GM12891 (cell line): ENCODE measurements around the gene NINJ1.
"Not testable (repeated sequence)": the region's sequence is repeated elsewhere in the genome, so short reads cannot be mapped to it uniquely, and the experiment has no call there.

Source experiments
- DNase-seq: peaks from one replicate; pipeline ENCODE4 v3.0.0; 2011; ENCODE audit warnings: low spot score; ENCODE audit not compliant: insufficient read length
- FAIRE-seq: peaks from 2 replicates; lab custom pipeline; 2011; peaks lifted over from hg19 to GRCh38; lab: Jason Lieb, UNC
- PAX5 ChIP-seq: IDR thresholded peaks from 2 replicates; pipeline ENCODE4 v1.6.1; 2011; ENCODE audit warnings: low read length, moderate library complexity, mild to moderate bottlenecking; ENCODE audit not compliant: insufficient read depth, severe bottlenecking
- POLR2A ChIP-seq: IDR thresholded peaks from 2 replicates; pipeline ENCODE4 v1.6.1; 2011; ENCODE audit warnings: low read depth, low read length, control low read depth
- POLR2AphosphoS5 ChIP-seq: IDR thresholded peaks from 2 replicates; pipeline ENCODE4 v1.6.1; 2011; ENCODE audit warnings: low read depth, low read length, control low read depth
- POU2F2 ChIP-seq: IDR thresholded peaks from 2 replicates; pipeline ENCODE4 v1.6.1; 2011; ENCODE audit warnings: low read depth, mild to moderate bottlenecking, control low read depth, low read length, moderate library complexity
- SPI1 ChIP-seq: IDR thresholded peaks from 2 replicates; pipeline ENCODE4 v1.6.1; 2011; ENCODE audit warnings: low read depth, low read length, control low read depth
- TAF1 ChIP-seq: IDR thresholded peaks from 2 replicates; pipeline ENCODE4 v1.6.1; 2011; ENCODE audit warnings: low read depth, low read length, control low read depth

The NINJ1 gene

GRCh38 chr9:93119703-93119952 lies 14.4 kb downstream of the NINJ1 start:
- TF ChIP-seq SPI1 (no peak), POLR2AphosphoS5 (no peak), PAX5 (no peak), POLR2A (no peak), POU2F2 (no peak), TAF1 (no peak)
- FAIRE-seq (no peak), DNase-seq (no peak)

- TF ChIP-seq POLR2AphosphoS5: no peak
- TF ChIP-seq TAF1: no peak
- no peak for TF ChIP-seq PAX5
- TF ChIP-seq SPI1: no peak
- no peak for TF ChIP-seq POU2F2
- no peak for TF ChIP-seq POLR2A
- FAIRE-seq (no peak), DNase-seq (no peak)
Measured at GRCh38 chr9:93118863-93119702, 15.0 kb downstream of the NINJ1 start.

- FAIRE-seq: no peak
- no peak for DNase-seq
- TF ChIP-seq PAX5 (no peak), POLR2A (no peak), SPI1 (no peak), POU2F2 (no peak), POLR2AphosphoS5 (no peak), TAF1 (no peak)
Measured at GRCh38 chr9:93117924-93118862, 15.9 kb downstream of the NINJ1 start.

- FAIRE-seq, DNase-seq: not testable (repeated sequence)
Measured at GRCh38 chr9:93117521-93117920, 16.5 kb downstream of the NINJ1 start.

GRCh38 chr9:93116072-93116961 lies 17.7 kb downstream of the NINJ1 start:
- DNase-seq (no peak), FAIRE-seq (no peak)
- TF ChIP-seq POU2F2: no peak
- no peak for TF ChIP-seq TAF1
- TF ChIP-seq POLR2AphosphoS5: no peak
- no peak for TF ChIP-seq PAX5
- no peak for TF ChIP-seq POLR2A
- TF ChIP-seq SPI1: no peak

- FAIRE-seq: no peak
Measured at GRCh38 chr9:93115486-93116071, 18.5 kb downstream of the NINJ1 start.

GRCh38 chr9:93114984-93115335 lies 19.1 kb downstream of the NINJ1 start:
- FAIRE-seq (no peak), DNase-seq (no peak)
- TF ChIP-seq PAX5 (no peak), SPI1 (no peak)

More at GRCh38 chr9:93115486-93116071, 18.5 kb downstream of the NINJ1 start:
- DNase-seq: no peak
- TF ChIP-seq POU2F2 (no peak), POLR2A (no peak), SPI1 (no peak)

GRCh38 chr9:93114169-93114983 lies 19.7 kb downstream of the NINJ1 start:
- FAIRE-seq: no peak
- no peak for DNase-seq
- no peak for TF ChIP-seq PAX5
- TF ChIP-seq POU2F2: no peak
- no peak for TF ChIP-seq SPI1
- TF ChIP-seq POLR2A: no peak
- no peak for TF ChIP-seq TAF1
- no peak for TF ChIP-seq POLR2AphosphoS5

- TF ChIP-seq POU2F2 (no peak), PAX5 (no peak), POLR2AphosphoS5 (no peak), POLR2A (no peak), SPI1 (no peak), TAF1 (no peak)
- DNase-seq (no peak), FAIRE-seq (no peak)
Measured at GRCh38 chr9:93112864-93113389, 21.1 kb downstream of the NINJ1 start.
